Tibial nerve (tissue), 4 donors: ENCODE measurements around the gene IGFN1. TPM values are rescaled to one million over a fixed set of nuclear protein-coding genes. Genes with fewer than 3 reads are reported as not detected.

Source experiments
- DNase-seq, 2 donors: peaks; one replicate each; pipeline ENCODE4 v3.0.0-alpha.2; 2019; ENCODE audit warnings: low spot score in 2 of 2
- H3K27ac ChIP-seq, 4 donors: fragments of 200-600 bp; sonication (generic) in 3 of 4; one replicate each; pipeline ENCODE4 v1.5.1; 2017 to 2019; ENCODE audit warnings: mild to moderate bottlenecking in 1 of 4
- H3K27me3 ChIP-seq, 2 donors: fragments of 200-600 bp; sonication (generic) in 1 of 2; one replicate each; pipeline versions ENCODE4 v1.5.1 to v1.6.0; 2017 to 2019
- H3K36me3 ChIP-seq, 3 donors: fragments of 200-600 bp; sonication (generic); one replicate each; pipeline ENCODE4 v1.5.1; 2018 to 2019
- H3K4me1 ChIP-seq, 4 donors: fragments of 200-600 bp; sonication (generic) in 3 of 4; one replicate each; pipeline ENCODE4 v1.5.1; 2017 to 2019
- H3K4me3 ChIP-seq, 4 donors: fragments of 200-600 bp; sonication (generic) in 3 of 4; one replicate each; pipeline ENCODE4 v1.5.1; 2017 to 2019; ENCODE audit warnings: mild to moderate bottlenecking in 1 of 4, moderate library complexity in 1 of 4
- H3K9me3 ChIP-seq, 4 donors: fragments of 200-600 bp; sonication (generic) in 3 of 4; one replicate each; pipeline ENCODE4 v1.5.1; 2017 to 2019
- CTCF ChIP-seq, 5 experiments: fragments of 200-600 bp in 3 of 5; fragments of 450-650 bp in 2 of 5; sonication (generic) in 3 of 5; IDR thresholded peaks; one replicate each; pipeline ENCODE4 v1.5.1; 2016 to 2019; ENCODE audit warnings: antibody characterized with exemption in 5 of 5, mild to moderate bottlenecking in 3 of 5, moderate library complexity in 2 of 5
- EP300 ChIP-seq, 2 donors: sonication (generic); formaldehyde crosslinking; IDR thresholded peaks; one replicate each; pipeline ENCODE4 v1.6.1; 2017; ENCODE audit warnings: antibody characterized with exemption in 2 of 2, mild to moderate bottlenecking in 1 of 2
- POLR2A ChIP-seq, 2 donors: fragments of 450-650 bp; IDR thresholded peaks; one replicate each; pipeline ENCODE4 v1.6.1; 2017; ENCODE audit warnings: antibody characterized with exemption in 2 of 2, mild to moderate bottlenecking in 2 of 2, moderate library complexity in 2 of 2
- WGBS, 2 donors: methylation state at CpG; one replicate each; pipeline ENCODE4 v1.1.5; 2018; 5-methylcytosine and 5-hydroxymethylcytosine counted together
- total RNA-seq, 4 donors: library from RNA; depleted of rRNA; stranded (reverse); fragments of >200 nt; gene quantifications; one replicate each; pipeline ENCODE4 v1.1.0, GENCODE V29; 2016

The IGFN1 gene
- total RNA-seq, 4 donors from 2014 or later, result not detected

- no peak overlapping the region for H3K4me3 ChIP-seq
- H3K27ac ChIP-seq, result no peak overlapping the region
- DNase-seq, result no peak
- no peaks in the 10 kb centered on the region for H3K9me3 ChIP-seq
- TF ChIP-seq EP300 (IDR thresholded peaks at IDR 0.05) (no peak), CTCF (IDR thresholded peaks at IDR 0.05) (no peak), POLR2A (IDR thresholded peaks at IDR 0.05) (no peak)
- no peaks in the 10 kb centered on the region for H3K36me3 ChIP-seq
- WGBS, 2 donors, result 86 to 88% methylated on average over 1 of the region's 1 CpG
- H3K4me1 ChIP-seq, result peaks cover 0 to 10% (median 0%) of the 10 kb centered on the region in 4 donors
- no peaks in the 10 kb centered on the region for H3K27me3 ChIP-seq
Observed at GRCh38 chr1:201181323-201181722, 9.3 kb upstream of the IGFN1 start.

- no peak overlapping the region for H3K27ac ChIP-seq
- no peak overlapping the region for H3K4me3 ChIP-seq
- no peaks in the 10 kb centered on the region for H3K27me3 ChIP-seq
- no peaks in the 10 kb centered on the region for H3K9me3 ChIP-seq
- no peaks in the 10 kb centered on the region for H3K36me3 ChIP-seq
- TF ChIP-seq CTCF (IDR thresholded peaks at IDR 0.05) (no peak), POLR2A (IDR thresholded peaks at IDR 0.05) (no peak), EP300 (IDR thresholded peaks at IDR 0.05) (no peak)
- no peak for DNase-seq
- H3K4me1 ChIP-seq, result peaks cover 0 to 10% (median 0%) of the 10 kb centered on the region in 4 donors
- 50 to 62% methylated on average over 2 of the region's 2 CpGs for WGBS, 2 donors
Observed at GRCh38 chr1:201181726-201182125, 8.9 kb upstream of the IGFN1 start.

- Histone ChIP-seq H3K4me1 (peaks cover 0 to 10% (median 0%) of the 10 kb centered on the region in 4 donors), H3K4me3 (no peak overlapping the region), H3K9me3 (no peaks in the 10 kb centered on the region), H3K27me3 (no peaks in the 10 kb centered on the region), H3K36me3 (no peaks in the 10 kb centered on the region), H3K27ac (no peak overlapping the region)
- DNase-seq, result no peak
- no peak for TF ChIP-seq POLR2A (IDR thresholded peaks at IDR 0.05)
- no peak for TF ChIP-seq EP300 (IDR thresholded peaks at IDR 0.05)
- TF ChIP-seq CTCF (IDR thresholded peaks at IDR 0.05), result no peak
- 87 to 93% methylated on average over 3 of the region's 3 CpGs for WGBS, 2 donors
Observed at GRCh38 chr1:201183209-201183608, 7.4 kb upstream of the IGFN1 start.

- peaks cover 0 to 10% (median 0%) of the 10 kb centered on the region in 4 donors for H3K4me1 ChIP-seq
- 63 to 85% methylated on average over 1 to 3 of the region's 5 CpGs for WGBS, 2 donors
- H3K9me3 ChIP-seq, result no peaks in the 10 kb centered on the region
- no peak overlapping the region for H3K27ac ChIP-seq
- H3K4me3 ChIP-seq, result no peak overlapping the region
- TF ChIP-seq POLR2A (IDR thresholded peaks at IDR 0.05) (no peak), CTCF (IDR thresholded peaks at IDR 0.05) (no peak), EP300 (IDR thresholded peaks at IDR 0.05) (no peak)
- no peaks in the 10 kb centered on the region for H3K27me3 ChIP-seq
- DNase-seq, result no peak
- H3K36me3 ChIP-seq, result no peaks in the 10 kb centered on the region
Observed at GRCh38 chr1:201183753-201184152, 6.9 kb upstream of the IGFN1 start.

- peak in 1 of 2 donors; percentile 33 for DNase-seq
Observed at GRCh38 chr1:201184307-201185122, 6.1 kb upstream of the IGFN1 start.

More at GRCh38 chr1:201184307-201185122, 6.1 kb upstream of the IGFN1 start:
- no peak overlapping the region for H3K4me3 ChIP-seq
- 38 to 41% methylated on average over 9 of the region's 9 CpGs for WGBS, 2 donors
- H3K27ac ChIP-seq, result no peak overlapping the region
- TF ChIP-seq CTCF (IDR thresholded peaks at IDR 0.05) (peak in 4 of 5 experiments; percentile 35 to 49 (median 42)), EP300 (IDR thresholded peaks at IDR 0.05) (no peak)
- no peaks in the 10 kb centered on the region for H3K27me3 ChIP-seq
- H3K36me3 ChIP-seq, result no peaks in the 10 kb centered on the region
- H3K4me1 ChIP-seq, result peaks cover 0 to 10% (median 0%) of the 10 kb centered on the region in 4 donors
- H3K9me3 ChIP-seq, result no peaks in the 10 kb centered on the region
